ENCODE measurements around the gene LSR.

Gene LSR

GRCh38 chr19:35295792-35296462 is 47.1 kb downstream of the LSR start:
- TF ChIP-seq MYC (IDR thresholded peaks at IDR 0.05; ENCODE audit: low read depth, low read length) (no peak), POLR2A (IDR thresholded peaks at IDR 0.05; ENCODE audit: extremely low read depth, insufficient read length) (no peak), CTCF (IDR thresholded peaks at IDR 0.05; ENCODE audit: low read depth, low read length) (no peak), MAX (IDR thresholded peaks at IDR 0.05; ENCODE audit: low read depth, low read length) (no peak)
- DNase-seq (ENCODE audit: low read depth), result no peak
- H3K4me3 ChIP-seq (ENCODE audit: low read depth, low read length), result no peak overlapping the region

- TF ChIP-seq MAX (IDR thresholded peaks at IDR 0.05; ENCODE audit: low read depth, low read length) (no peak), MYC (IDR thresholded peaks at IDR 0.05; ENCODE audit: low read depth, low read length) (no peak), POLR2A (IDR thresholded peaks at IDR 0.05; ENCODE audit: extremely low read depth, insufficient read length) (no peak), CTCF (IDR thresholded peaks at IDR 0.05; ENCODE audit: low read depth, low read length) (no peak)
- DNase-seq (ENCODE audit: low read depth), result no peak
- H3K4me3 ChIP-seq (ENCODE audit: low read depth, low read length), result no peak overlapping the region
These were observed 48.1 kb downstream of the LSR start for GRCh38 chr19:35296644-35297514.

GRCh38 chr19:35297515-35297848 is 48.7 kb downstream of the LSR start:
- no peak overlapping the region for H3K4me3 ChIP-seq (ENCODE audit: low read depth, low read length)
- TF ChIP-seq CTCF (IDR thresholded peaks at IDR 0.05; ENCODE audit: low read depth, low read length) (no peak), MAX (IDR thresholded peaks at IDR 0.05; ENCODE audit: low read depth, low read length) (no peak), MYC (IDR thresholded peaks at IDR 0.05; ENCODE audit: low read depth, low read length) (no peak), POLR2A (IDR thresholded peaks at IDR 0.05; ENCODE audit: extremely low read depth, insufficient read length) (no peak)
- no peak for DNase-seq (ENCODE audit: low read depth)

- no peak overlapping the region for H3K4me3 ChIP-seq (ENCODE audit: low read depth, low read length)
- TF ChIP-seq CTCF (IDR thresholded peaks at IDR 0.05; ENCODE audit: low read depth, low read length) (no peak), POLR2A (IDR thresholded peaks at IDR 0.05; ENCODE audit: extremely low read depth, insufficient read length) (no peak), MAX (IDR thresholded peaks at IDR 0.05; ENCODE audit: low read depth, low read length) (no peak), MYC (IDR thresholded peaks at IDR 0.05; ENCODE audit: low read depth, low read length) (no peak)
- DNase-seq (ENCODE audit: low read depth), result no peak
These were observed 49.1 kb downstream of the LSR start for GRCh38 chr19:35297922-35298321.

GRCh38 chr19:35298561-35298972 is 49.8 kb downstream of the LSR start:
- TF ChIP-seq MAX (IDR thresholded peaks at IDR 0.05; ENCODE audit: low read depth, low read length) (no peak), POLR2A (IDR thresholded peaks at IDR 0.05; ENCODE audit: extremely low read depth, insufficient read length) (no peak), CTCF (IDR thresholded peaks at IDR 0.05; ENCODE audit: low read depth, low read length) (no peak), MYC (IDR thresholded peaks at IDR 0.05; ENCODE audit: low read depth, low read length) (no peak)
- no peak for DNase-seq (ENCODE audit: low read depth)
- no peak overlapping the region for H3K4me3 ChIP-seq (ENCODE audit: low read depth, low read length)

Measured in NB4 (cell line).